SH-SY5Y (cell line): Measurements from ENCODE around the gene PI16.

Experiments used
- GATA2 ChIP-seq: IDR thresholded peaks from 2 replicates; pipeline ENCODE4 v1.6.1; 2011; ENCODE audit warnings: mild to moderate bottlenecking, low read depth, low read length
- GATA3 ChIP-seq: IDR thresholded peaks from 2 replicates; pipeline ENCODE4 v1.6.1; 2011; ENCODE audit warnings: low read depth, mild to moderate bottlenecking, low read length, moderate library complexity

PI16 gene

DNA sequence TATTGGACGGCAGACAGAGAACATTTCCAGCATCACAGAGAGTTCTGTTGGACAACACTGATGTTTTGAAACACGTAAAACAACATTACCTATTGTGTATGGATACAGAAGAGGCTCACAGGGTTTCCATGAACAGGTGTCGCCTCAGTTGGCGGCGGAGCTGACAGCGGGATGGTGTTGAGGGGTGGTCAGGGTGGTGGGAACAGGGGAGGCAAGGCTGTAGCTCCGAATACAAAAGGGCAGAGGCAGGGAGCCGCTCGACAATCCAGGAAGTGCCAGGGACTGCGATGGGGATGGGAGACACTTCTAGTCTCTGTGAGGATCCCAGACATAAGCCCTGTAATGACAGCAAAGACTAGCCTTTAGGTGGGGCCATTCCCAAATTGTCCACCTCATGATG, 14.5 kb upstream of the PI16 start:
- TF ChIP-seq GATA2 (no peak), GATA3 (no peak)

DNA sequence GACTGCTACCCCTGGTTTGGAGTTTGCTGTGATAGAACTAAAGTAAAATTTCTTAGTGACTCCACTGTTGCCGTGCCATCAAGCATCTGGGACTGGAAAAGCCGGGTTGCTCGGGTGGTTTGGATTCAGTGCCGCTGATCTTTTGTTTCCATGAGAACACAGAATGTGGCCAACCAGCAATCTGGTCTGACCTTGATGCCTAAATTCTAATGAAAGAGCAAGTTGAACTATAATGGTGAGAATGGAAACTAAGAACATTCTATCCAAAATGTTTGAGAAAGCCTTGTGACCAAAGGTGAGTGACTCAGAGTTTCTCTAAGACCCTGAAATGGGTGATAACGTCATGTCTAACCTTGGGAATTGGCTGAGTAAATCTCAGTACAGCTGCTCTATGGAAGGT, 9.9 kb upstream of the PI16 start:
- no peak for TF ChIP-seq GATA3
- TF ChIP-seq GATA2 = no peak

DNA sequence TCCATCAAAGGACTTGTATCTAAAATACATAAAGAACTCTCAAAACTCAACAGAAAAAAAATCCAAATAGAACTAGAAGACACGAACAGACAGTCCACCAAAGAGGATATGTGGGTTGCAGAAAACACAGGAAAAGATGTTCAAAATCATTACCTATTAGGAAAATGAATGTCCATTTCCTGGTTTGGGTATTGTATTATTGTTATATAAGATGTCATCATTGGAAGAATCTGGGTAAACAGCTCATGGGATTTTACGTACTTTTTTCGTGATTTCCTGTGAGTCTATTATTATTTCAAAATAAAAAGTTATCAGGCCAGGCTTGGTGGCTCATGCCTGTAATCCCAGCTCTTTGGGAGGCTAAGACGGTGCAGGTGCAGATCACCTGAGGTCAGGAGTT, 9.2 kb upstream of the PI16 start:
- TF ChIP-seq GATA3 = no peak
- no peak for TF ChIP-seq GATA2

GRCh38 chr6:36946526-36946925, 8.0 kb upstream of the PI16 start:
- TF ChIP-seq GATA3 = no peak
- TF ChIP-seq GATA2 = no peak

- no peak for TF ChIP-seq GATA3
- no peak for TF ChIP-seq GATA2
Observed at GRCh38 chr6:36947570-36948351, 6.8 kb upstream of the PI16 start.

GRCh38 chr6:36949636-36950035, 4.9 kb upstream of the PI16 start:
- TF ChIP-seq GATA3 (no peak), GATA2 (no peak)

DNA sequence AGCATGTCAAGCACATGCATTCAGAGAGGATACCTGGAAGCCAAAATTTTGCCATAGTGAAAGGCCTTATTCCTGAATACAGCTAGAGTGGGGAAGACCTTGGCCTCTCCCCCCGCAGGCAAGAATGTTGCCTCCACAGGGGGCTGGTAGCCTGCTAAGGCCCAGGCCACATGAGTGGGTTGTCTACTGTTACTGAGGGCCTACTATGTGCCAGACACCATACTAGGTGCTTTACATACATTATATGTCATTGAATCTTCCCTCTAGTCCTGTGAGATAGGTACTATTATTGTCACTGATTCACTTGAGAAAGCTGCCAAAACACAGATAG, 642 bp upstream of the PI16 start:
- TF ChIP-seq GATA3 (no peak), GATA2 (no peak)

GRCh38 chr6:36955136-36955535, 598 bp downstream of the PI16 start:
- TF ChIP-seq GATA3 = no peak
- no peak for TF ChIP-seq GATA2

DNA sequence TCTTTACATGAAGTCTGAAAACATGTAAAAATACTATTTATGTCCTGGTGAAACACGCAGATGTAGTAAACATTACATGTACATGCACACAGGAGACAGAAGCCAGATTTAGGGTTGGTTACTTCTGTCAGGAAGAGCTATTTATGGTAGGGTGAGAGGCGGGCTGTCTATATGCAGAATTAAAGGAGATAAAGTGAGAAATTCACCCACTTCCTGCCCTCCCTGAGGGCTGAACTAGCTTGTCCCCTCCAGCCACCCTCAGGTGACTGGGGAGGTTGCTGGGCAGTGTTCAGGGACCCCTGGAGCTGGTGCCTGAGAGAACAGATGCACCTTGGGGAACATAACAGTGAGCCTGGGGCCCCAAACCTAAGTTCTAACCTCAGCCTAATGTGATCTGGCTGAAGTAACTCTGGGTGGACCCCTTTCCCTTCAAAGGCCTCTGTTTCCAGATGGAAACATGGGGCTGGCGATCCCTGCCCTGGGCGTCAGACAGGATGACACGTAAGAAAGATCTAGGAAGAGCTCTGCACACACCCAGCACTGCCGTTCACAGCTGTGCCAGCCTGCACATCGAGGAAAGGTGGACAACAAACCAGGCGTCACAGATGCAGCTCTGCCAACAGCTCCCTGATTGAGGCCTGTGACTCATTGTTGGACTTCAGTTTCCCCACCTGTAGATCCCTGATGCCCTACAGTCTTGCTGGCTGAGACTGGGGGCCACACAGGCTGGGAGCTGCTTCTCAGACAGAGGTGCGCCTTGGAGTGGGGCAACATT, 1.3 kb downstream of the PI16 start:
- no peak for TF ChIP-seq GATA2
- TF ChIP-seq GATA3 = no peak

DNA sequence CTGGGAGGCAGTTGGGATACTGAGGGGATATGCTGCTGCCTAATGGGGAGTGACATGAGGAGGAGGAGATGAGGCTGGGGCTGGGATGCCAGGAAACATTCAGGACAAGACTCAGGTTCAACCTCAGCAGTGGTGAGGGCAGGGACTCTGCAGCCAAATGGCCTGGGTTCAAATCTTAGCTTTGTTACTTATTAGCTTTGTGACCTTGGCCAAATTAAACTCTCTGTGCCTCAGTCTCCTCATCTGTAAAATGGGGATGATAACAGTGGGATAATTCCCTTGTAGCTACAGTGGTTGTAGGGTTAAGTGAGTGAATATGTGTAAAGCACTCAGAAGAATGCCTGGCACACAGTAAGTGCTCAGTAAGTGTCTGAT, 1.9 kb downstream of the PI16 start:
- TF ChIP-seq GATA2 = no peak
- TF ChIP-seq GATA3 = no peak

- TF ChIP-seq GATA2 = no peak
- no peak for TF ChIP-seq GATA3
Observed at GRCh38 chr6:36957773-36958271, 3.3 kb downstream of the PI16 start.

GRCh38 chr6:36958775-36959554, 4.4 kb downstream of the PI16 start:
- TF ChIP-seq GATA2 (no peak), GATA3 (no peak)

- TF ChIP-seq GATA3 (no peak), GATA2 (no peak)
Observed at GRCh38 chr6:36959555-36960250, 5.2 kb downstream of the PI16 start.

GRCh38 chr6:36961441-36962435, 7.2 kb downstream of the PI16 start:
- TF ChIP-seq GATA3 (no peak), GATA2 (no peak)
